Prostate gland (tissue), 2 donors: ENCODE measurements around the gene ATXN1.

ENCODE experiments used
- POLR2A ChIP-seq: fragments of 450-650 bp; IDR thresholded peaks from one replicate; pipeline ENCODE4 v1.6.1; 2016; ENCODE audit warnings: antibody characterized with exemption, mild to moderate bottlenecking
- POLR2AphosphoS5 ChIP-seq: sonication (generic); formaldehyde crosslinking; IDR thresholded peaks from one replicate; pipeline ENCODE4 v1.6.1; 2017; ENCODE audit warnings: antibody characterized with exemption
- TF ChIP-seq, protein P1 (sequence below), 4 experiments: fragments of 200-600 bp in 2 of 4; fragments of 450-650 bp in 2 of 4; sonication (generic) in 2 of 4; IDR thresholded peaks; 1 replicate in 3 of 4; 2 replicates in 1 of 4; pipeline ENCODE4 v1.5.1; 2016 to 2019; ENCODE audit warnings: antibody characterized with exemption in 4 of 4, mild to moderate bottlenecking in 2 of 4, moderate library complexity in 2 of 4

DNA sequence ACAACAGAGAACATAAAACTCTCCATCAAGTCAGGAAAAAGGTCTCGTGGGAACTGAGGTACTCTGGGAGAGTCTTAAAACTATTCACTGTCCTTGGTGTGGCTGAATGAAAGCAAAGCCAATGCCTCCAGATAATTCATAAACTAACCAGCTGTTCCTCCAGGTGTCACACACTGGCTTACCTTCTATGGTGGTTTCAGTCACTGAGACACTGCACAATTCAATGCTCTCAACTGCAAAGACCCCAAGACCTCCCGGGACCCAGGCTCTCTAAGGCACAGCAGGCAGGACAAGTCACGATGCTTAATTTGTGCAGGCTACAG lies 422.0 kb downstream of the ATXN1 start:
- TF ChIP-seq, protein P1, sequence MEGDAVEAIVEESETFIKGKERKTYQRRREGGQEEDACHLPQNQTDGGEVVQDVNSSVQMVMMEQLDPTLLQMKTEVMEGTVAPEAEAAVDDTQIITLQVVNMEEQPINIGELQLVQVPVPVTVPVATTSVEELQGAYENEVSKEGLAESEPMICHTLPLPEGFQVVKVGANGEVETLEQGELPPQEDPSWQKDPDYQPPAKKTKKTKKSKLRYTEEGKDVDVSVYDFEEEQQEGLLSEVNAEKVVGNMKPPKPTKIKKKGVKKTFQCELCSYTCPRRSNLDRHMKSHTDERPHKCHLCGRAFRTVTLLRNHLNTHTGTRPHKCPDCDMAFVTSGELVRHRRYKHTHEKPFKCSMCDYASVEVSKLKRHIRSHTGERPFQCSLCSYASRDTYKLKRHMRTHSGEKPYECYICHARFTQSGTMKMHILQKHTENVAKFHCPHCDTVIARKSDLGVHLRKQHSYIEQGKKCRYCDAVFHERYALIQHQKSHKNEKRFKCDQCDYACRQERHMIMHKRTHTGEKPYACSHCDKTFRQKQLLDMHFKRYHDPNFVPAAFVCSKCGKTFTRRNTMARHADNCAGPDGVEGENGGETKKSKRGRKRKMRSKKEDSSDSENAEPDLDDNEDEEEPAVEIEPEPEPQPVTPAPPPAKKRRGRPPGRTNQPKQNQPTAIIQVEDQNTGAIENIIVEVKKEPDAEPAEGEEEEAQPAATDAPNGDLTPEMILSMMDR (IDR thresholded peaks at IDR 0.05), result no peak
- no peak for TF ChIP-seq POLR2AphosphoS5
- no peak for TF ChIP-seq POLR2A
